RWPE1 (cell line): ENCODE measurements around the gene GPR75.
"Not testable (repeated sequence)": the region's sequence is repeated elsewhere in the genome, so short reads cannot be mapped to it uniquely, and the experiment has no call there.

ENCODE experiments used
- CTCF ChIA-PET: fragments of 350-600 bp; sonication (Branson Sonifier 250); formaldehyde crosslinking; extraction: SDS; loops from one replicate; lab custom pipeline; 2021; lab: Yijun Ruan, JAX
- POLR2A ChIA-PET: fragments of 400-600 bp; formaldehyde crosslinking; extraction: SDS; loops from one replicate; lab custom pipeline; 2020; ENCODE audit warnings: antibody characterized with exemption; ENCODE audit not compliant: low non-redundant PET; lab: Yijun Ruan, JAX
- DNase-seq: peaks from one replicate; pipeline ENCODE4 v3.0.0; 2012; ENCODE audit warnings: low spot score
- H3K27ac ChIP-seq: fragments of 450-650 bp; 2 replicates; pipeline ENCODE4 v1.5.1; 2017
- CTCF ChIP-seq: fragments of 450-650 bp; conservative IDR thresholded peaks from 2 replicates; pipeline ENCODE4 v1.5.1; 2017; ENCODE audit warnings: low read depth, mild to moderate bottlenecking

Gene GPR75

GRCh38 chr2:53863538-53864227 is 3.9 kb upstream of the GPR75 start:
- DNase-seq = no peak
- no peak for TF ChIP-seq CTCF
- POLR2A ChIA-PET = no interaction called here
- CTCF ChIA-PET = no interaction called here
- H3K27ac ChIP-seq = no peak overlapping the region

GRCh38 chr2:53861824-53862223 is 2.1 kb upstream of the GPR75 start:
- H3K27ac ChIP-seq = no peak overlapping the region
- ChIA-PET POLR2A (no interaction called here), CTCF (interaction anchor here (0.6 kb wide), 1 partner anchor 1110 kb away, joined by 5 read pairs; no protein-coding TSS in a partner anchor)
- DNase-seq = no peak
- no peak for TF ChIP-seq CTCF

GRCh38 chr2:53856272-53856671 is 3.5 kb downstream of the GPR75 start:
- ChIA-PET CTCF (no interaction called here), POLR2A (no interaction called here)
- H3K27ac ChIP-seq = no peak overlapping the region
- no peak for TF ChIP-seq CTCF
- no peak for DNase-seq

GRCh38 chr2:53854678-53855077 is 5.1 kb downstream of the GPR75 start:
- H3K27ac ChIP-seq = no peak overlapping the region
- TF ChIP-seq CTCF = no peak
- no peak for DNase-seq
- ChIA-PET CTCF (interaction anchor here (0.6 kb wide), 1 partner anchor 68 kb away, joined by 3 read pairs; no protein-coding TSS in a partner anchor), POLR2A (no interaction called here)

GRCh38 chr2:53852532-53852931 is 7.2 kb downstream of the GPR75 start:
- CTCF ChIA-PET = no interaction called here
- DNase-seq = no peak
- no peak for TF ChIP-seq CTCF
- no peak overlapping the region for H3K27ac ChIP-seq
- POLR2A ChIA-PET = no interaction called here

GRCh38 chr2:53851052-53851757 is 8.6 kb downstream of the GPR75 start:
- POLR2A ChIA-PET, H3K27ac ChIP-seq, DNase-seq, CTCF ChIA-PET: not testable (repeated sequence)

- H3K27ac ChIP-seq = no peak overlapping the region
- no peak for TF ChIP-seq CTCF
- ChIA-PET POLR2A (no interaction called here), CTCF (no interaction called here)
- DNase-seq = no peak
These were observed 11.7 kb downstream of the GPR75 start for GRCh38 chr2:53848062-53848461.
